Prostate gland (tissue), 2 donors: ENCODE data around the gene KCNE1. TPM values are rescaled to one million over a fixed set of nuclear protein-coding genes. Genes with fewer than 3 reads are reported as not detected.
"Not testable (repeated sequence)": the region's sequence is repeated elsewhere in the genome, so short reads cannot be mapped to it uniquely, and the experiment has no call there.

ENCODE experiments used
- DNase-seq: peaks from one replicate; pipeline ENCODE4 v3.0.0-alpha.2; 2019; ENCODE audit warnings: low spot score
- H3K27ac ChIP-seq, 2 donors: fragments of 200-600 bp; sonication (generic); 2 replicates each; pipeline ENCODE4 v1.5.1; 2017 to 2019
- H3K27me3 ChIP-seq: fragments of 200-600 bp; sonication (generic); replicated peaks from 2 replicates; pipeline ENCODE4 v1.5.1; 2019; ENCODE audit not compliant: insufficient read depth
- H3K36me3 ChIP-seq, 2 donors: fragments of 200-600 bp; sonication (generic); 1 replicate in 1 of 2; 2 replicates in 1 of 2; pipeline versions ENCODE4 v1.5.1 to v1.8.1; 2017 to 2019
- H3K4me1 ChIP-seq: fragments of 200-600 bp; sonication (generic); replicated peaks from 2 replicates; pipeline ENCODE4 v1.5.1; 2019
- H3K4me3 ChIP-seq, 2 donors: fragments of 200-600 bp; sonication (generic); 2 replicates each; pipeline ENCODE4 v1.5.1; 2017 to 2019
- H3K9me3 ChIP-seq: fragments of 200-600 bp; sonication (generic); 2 replicates; pipeline ENCODE4 v1.5.1; 2017
- POLR2A ChIP-seq: fragments of 450-650 bp; IDR thresholded peaks from one replicate; pipeline ENCODE4 v1.6.1; 2016; ENCODE audit warnings: antibody characterized with exemption, mild to moderate bottlenecking
- POLR2AphosphoS5 ChIP-seq: sonication (generic); formaldehyde crosslinking; IDR thresholded peaks from one replicate; pipeline ENCODE4 v1.6.1; 2017; ENCODE audit warnings: antibody characterized with exemption
- WGBS: methylation state at CpG from one replicate; pipeline ENCODE4 v1.1.5; 2018; 5-methylcytosine and 5-hydroxymethylcytosine counted together
- intact Hi-C: fragments of 100-400 bp; cut with DNase I; formaldehyde crosslinking; loops from one replicate; pipeline ENCODE4 v1.14.2; 2022
- total RNA-seq, 2 donors: library from RNA; depleted of rRNA; stranded (reverse); fragments of >200 nt; gene quantifications; one replicate each; pipeline ENCODE4 v1.1.0, GENCODE V29; 2016
- TF ChIP-seq, protein P1 (sequence below), 4 experiments: fragments of 200-600 bp in 2 of 4; fragments of 450-650 bp in 2 of 4; sonication (generic) in 2 of 4; IDR thresholded peaks; 1 replicate in 3 of 4; 2 replicates in 1 of 4; pipeline ENCODE4 v1.5.1; 2016 to 2019; ENCODE audit warnings: antibody characterized with exemption in 4 of 4, mild to moderate bottlenecking in 2 of 4, moderate library complexity in 2 of 4

Gene KCNE1
- total RNA-seq, 2 donors from 2014 or later, result 0.32 to 6.7 TPM

DNA sequence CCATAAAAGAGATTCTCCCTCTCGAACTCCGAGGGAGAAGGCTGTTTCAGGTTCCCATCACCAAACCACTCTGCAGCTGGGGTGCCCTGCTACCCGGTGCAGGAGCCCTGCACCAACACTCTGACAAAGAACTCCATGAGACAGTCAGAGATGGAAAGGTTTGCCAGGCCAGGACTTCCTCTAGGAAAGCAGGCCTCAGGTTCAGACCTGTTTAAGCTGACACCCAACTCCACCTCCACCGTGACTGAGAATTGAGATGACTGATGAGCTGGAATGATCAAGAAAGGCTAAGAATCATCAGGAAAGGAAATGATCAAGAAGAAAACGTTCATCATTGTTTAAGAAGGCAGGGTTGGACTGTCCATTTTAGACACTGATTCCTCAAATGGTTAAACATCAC, 46.2 kb upstream of the KCNE1 start:
- H3K27me3 ChIP-seq, result no peaks in the 10 kb centered on the region
- 53% methylated on average over 5 of the region's 5 CpGs for WGBS
- no peaks in the 10 kb centered on the region for H3K9me3 ChIP-seq
- H3K4me1 ChIP-seq, result no peaks in the 10 kb centered on the region
- H3K27ac ChIP-seq, result no peak overlapping the region
- intact Hi-C loops, result no loop called here
- no peaks in the 10 kb centered on the region for H3K36me3 ChIP-seq
- no peak overlapping the region for H3K4me3 ChIP-seq
- TF ChIP-seq, protein P1, sequence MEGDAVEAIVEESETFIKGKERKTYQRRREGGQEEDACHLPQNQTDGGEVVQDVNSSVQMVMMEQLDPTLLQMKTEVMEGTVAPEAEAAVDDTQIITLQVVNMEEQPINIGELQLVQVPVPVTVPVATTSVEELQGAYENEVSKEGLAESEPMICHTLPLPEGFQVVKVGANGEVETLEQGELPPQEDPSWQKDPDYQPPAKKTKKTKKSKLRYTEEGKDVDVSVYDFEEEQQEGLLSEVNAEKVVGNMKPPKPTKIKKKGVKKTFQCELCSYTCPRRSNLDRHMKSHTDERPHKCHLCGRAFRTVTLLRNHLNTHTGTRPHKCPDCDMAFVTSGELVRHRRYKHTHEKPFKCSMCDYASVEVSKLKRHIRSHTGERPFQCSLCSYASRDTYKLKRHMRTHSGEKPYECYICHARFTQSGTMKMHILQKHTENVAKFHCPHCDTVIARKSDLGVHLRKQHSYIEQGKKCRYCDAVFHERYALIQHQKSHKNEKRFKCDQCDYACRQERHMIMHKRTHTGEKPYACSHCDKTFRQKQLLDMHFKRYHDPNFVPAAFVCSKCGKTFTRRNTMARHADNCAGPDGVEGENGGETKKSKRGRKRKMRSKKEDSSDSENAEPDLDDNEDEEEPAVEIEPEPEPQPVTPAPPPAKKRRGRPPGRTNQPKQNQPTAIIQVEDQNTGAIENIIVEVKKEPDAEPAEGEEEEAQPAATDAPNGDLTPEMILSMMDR (IDR thresholded peaks at IDR 0.05), result no peak
- DNase-seq, result no peak

DNA sequence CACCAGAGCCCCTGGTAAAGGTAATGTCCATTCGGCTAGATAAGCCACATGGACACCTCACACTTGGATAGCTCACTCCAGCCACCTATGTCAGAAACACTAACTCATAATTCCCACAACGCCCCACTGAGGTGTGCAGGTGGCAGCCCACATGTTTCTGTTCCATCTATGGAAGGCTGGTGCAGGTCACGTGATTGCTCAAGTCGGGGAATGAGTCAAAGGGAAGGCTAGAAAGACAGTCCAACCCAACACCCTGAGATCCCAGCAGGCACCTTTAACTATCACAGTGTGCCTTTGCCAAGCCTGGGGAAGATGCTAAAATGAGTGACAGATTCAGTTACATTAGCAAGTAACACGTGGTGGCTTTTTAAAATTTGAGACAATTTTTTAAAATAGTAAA, 45.3 kb upstream of the KCNE1 start:
- Histone ChIP-seq H3K4me3 (no peak overlapping the region), H3K4me1 (no peaks in the 10 kb centered on the region), H3K27ac (no peak overlapping the region), H3K27me3 (no peaks in the 10 kb centered on the region), H3K36me3 (no peaks in the 10 kb centered on the region), H3K9me3 (no peaks in the 10 kb centered on the region)
- no peak for DNase-seq
- intact Hi-C loops, result no loop called here
- WGBS, result 95% methylated on average over 5 of the region's 5 CpGs
- no peak for TF ChIP-seq POLR2A
- TF ChIP-seq, protein P1 (IDR thresholded peaks at IDR 0.05), result no peak

DNA sequence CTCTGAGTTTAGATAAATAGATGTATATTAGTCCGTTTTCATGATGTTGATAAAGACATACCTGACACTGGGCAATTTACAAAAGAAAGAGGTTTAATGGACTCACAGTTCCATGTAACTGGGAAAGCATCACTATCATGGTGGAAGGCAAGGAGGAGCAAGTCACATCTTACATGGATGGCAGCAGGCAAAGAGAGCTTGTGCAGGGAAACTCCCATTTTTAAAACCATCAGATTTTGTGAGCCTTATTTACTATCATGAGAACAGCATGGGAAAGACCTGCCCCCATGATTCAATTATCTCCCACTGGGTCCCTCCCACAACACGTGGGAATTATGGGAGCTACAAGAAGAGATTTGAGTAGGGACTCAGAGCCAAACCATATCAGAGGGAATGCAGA, 42.7 kb upstream of the KCNE1 start:
- 94% methylated on average over 2 of the region's 2 CpGs for WGBS
- intact Hi-C loops, result not testable (repeated sequence)

DNA sequence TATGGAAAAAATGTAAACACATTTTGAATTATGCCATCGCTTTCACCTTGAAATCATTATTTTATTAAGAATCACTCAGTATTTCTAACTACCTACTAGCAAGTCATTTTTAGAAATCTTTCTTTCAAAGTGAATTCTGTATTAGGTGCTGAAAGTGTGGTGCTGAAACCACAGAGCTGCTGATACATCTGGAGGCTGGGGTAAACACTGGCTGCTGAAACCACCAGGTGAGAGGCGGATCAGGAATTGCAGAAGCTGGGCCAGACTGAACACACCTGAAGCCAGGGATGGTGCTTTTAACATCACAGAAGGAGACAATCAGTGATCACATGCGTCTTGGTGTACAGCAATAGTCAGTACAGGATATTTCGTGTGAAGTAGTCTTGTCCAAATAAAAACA, 42.2 kb upstream of the KCNE1 start:
- DNase-seq, result no peak
- TF ChIP-seq POLR2A, result no peak
- TF ChIP-seq, protein P1 (IDR thresholded peaks at IDR 0.05), result no peak
- no peak for TF ChIP-seq POLR2AphosphoS5
- Histone ChIP-seq H3K9me3 (no peaks in the 10 kb centered on the region), H3K4me3 (no peak overlapping the region), H3K4me1 (no peaks in the 10 kb centered on the region), H3K27me3 (no peaks in the 10 kb centered on the region), H3K27ac (no peak overlapping the region), H3K36me3 (no peaks in the 10 kb centered on the region)
- intact Hi-C loops, result no loop called here
- WGBS, result 97% methylated on average over 4 of the region's 4 CpGs

More for the DNA sequence above, 42.7 kb upstream of the KCNE1 start:
- H3K9me3 ChIP-seq, H3K4me1 ChIP-seq, H3K36me3 ChIP-seq, H3K4me3 ChIP-seq, H3K27me3 ChIP-seq, H3K27ac ChIP-seq, DNase-seq: not testable (repeated sequence)

DNA sequence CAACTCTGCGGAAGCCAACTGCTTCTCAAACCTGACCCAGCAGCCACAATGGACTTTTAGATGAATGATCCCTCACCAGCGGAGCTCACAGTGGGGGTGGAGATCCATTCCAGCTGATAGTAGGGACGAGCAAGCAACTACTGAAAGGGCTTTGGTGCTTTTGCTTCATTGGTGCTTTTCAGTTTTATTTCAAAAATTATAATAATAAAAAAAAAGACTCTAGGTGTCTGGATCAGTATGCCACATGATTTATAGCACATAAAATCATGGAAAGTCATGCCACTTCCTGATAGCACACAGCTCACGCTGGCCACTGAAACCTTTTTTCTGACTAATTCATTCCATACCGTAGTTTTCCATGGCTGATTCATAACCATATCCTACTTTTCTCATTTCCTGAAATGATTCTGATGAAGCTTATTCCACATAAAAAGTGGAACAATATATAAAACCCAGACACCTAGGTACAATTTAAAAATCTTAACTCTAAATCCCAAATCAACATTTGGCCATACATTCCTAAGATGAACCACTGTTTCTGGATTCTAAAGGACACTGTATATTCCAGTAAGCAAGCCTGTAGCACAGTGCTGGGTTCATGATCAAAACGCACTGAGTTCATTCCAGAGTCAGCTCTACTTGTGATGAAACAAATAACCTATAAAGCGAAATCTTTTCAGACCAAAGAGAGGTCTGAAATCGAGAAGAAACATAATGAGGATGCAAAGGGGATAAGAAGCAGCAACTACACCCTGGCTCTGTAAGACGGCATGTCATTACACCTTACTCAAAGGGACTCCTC, 41.3 kb upstream of the KCNE1 start:
- H3K9me3 ChIP-seq, result no peaks in the 10 kb centered on the region
- H3K36me3 ChIP-seq, result no peaks in the 10 kb centered on the region
- no peak overlapping the region for H3K27ac ChIP-seq
- TF ChIP-seq, protein P1 (IDR thresholded peaks at IDR 0.05), result no peak
- TF ChIP-seq POLR2AphosphoS5, result no peak
- intact Hi-C loops, result no loop called here
- no peaks in the 10 kb centered on the region for H3K4me1 ChIP-seq
- DNase-seq, result no peak
- H3K27me3 ChIP-seq, result no peaks in the 10 kb centered on the region
- WGBS, result 69% methylated on average over 9 of the region's 9 CpGs
- no peak overlapping the region for H3K4me3 ChIP-seq
